Heart left ventricle (tissue), 16 donors: ENCODE results near the gene POU3F1. TPM values are rescaled to one million over a fixed set of nuclear protein-coding genes. Genes with fewer than 3 reads are reported as not detected.
"Not testable (repeated sequence)": the region's sequence is repeated elsewhere in the genome, so short reads cannot be mapped to it uniquely, and the experiment has no call there.

ENCODE experiments used
- ATAC-seq, 4 donors: fragments of 200-7000 bp; cut with Tn5 transposase; one replicate each; pipeline ENCODE4 v1.9.1; 2020 to 2022; ENCODE audit warnings: moderate library complexity in 4 of 4, mild to moderate bottlenecking in 3 of 4, moderate number of reproducible peaks in 1 of 4
- DNase-seq, 5 donors: peaks; one replicate each; pipeline ENCODE4 v3.0.0-alpha.2; 2020
- H3K27ac ChIP-seq, 12 donors: fragments of 200-600 bp; sonication (generic) in 4 of 12; one replicate each; pipeline versions ENCODE4 v1.5.0 to v1.8.0; 2016 to 2022; ENCODE audit warnings: mild to moderate bottlenecking in 2 of 12
- H3K27me3 ChIP-seq, 9 donors: fragments of 200-600 bp; sonication (generic) in 2 of 9; one replicate each; pipeline versions ENCODE4 v1.5.1 to v1.8.0; 2016 to 2022; ENCODE audit warnings: mild to moderate bottlenecking in 3 of 9
- H3K36me3 ChIP-seq, 9 donors: fragments of 200-600 bp; sonication (generic) in 2 of 9; one replicate each; pipeline versions ENCODE4 v1.5.0 to v1.8.0; 2018 to 2022; ENCODE audit warnings: mild to moderate bottlenecking in 2 of 9
- H3K4me1 ChIP-seq, 12 donors: fragments of 200-600 bp; sonication (generic) in 4 of 12; one replicate each; pipeline versions ENCODE4 v1.5.0 to v1.8.0; 2016 to 2022; ENCODE audit warnings: mild to moderate bottlenecking in 3 of 12
- H3K4me3 ChIP-seq, 12 donors: fragments of 200-600 bp; sonication (generic) in 4 of 12; one replicate each; pipeline versions ENCODE4 v1.5.0 to v1.8.0; 2017 to 2022; ENCODE audit warnings: mild to moderate bottlenecking in 9 of 12, moderate library complexity in 4 of 12
- H3K9me3 ChIP-seq, 12 donors: fragments of 200-600 bp; sonication (generic) in 4 of 12; one replicate each; pipeline versions ENCODE4 v1.5.0 to v1.8.0; 2016 to 2022; ENCODE audit warnings: mild to moderate bottlenecking in 1 of 12
- POLR2A ChIP-seq, 2 donors: fragments of 450-650 bp; IDR thresholded peaks; one replicate each; pipeline ENCODE4 v1.6.1; 2017; ENCODE audit warnings: antibody characterized with exemption in 2 of 2, mild to moderate bottlenecking in 2 of 2, moderate library complexity in 2 of 2
- WGBS, 4 donors: extraction: QIAGEN DNeasy Blood & Tissue Kit in 2 of 4; methylation state at CpG; one replicate each; pipeline versions ENCODE4 v1.1.5 to v1.1.7; 2013 to 2018; 5-methylcytosine and 5-hydroxymethylcytosine counted together
- intact Hi-C, 10 donors: fragments of 100-400 bp; cut with DNase I; formaldehyde crosslinking; loops; one replicate each; pipeline versions ENCODE4 v1.11.1 to v1.14.2; 2022
- polyA plus RNA-seq, 2 donors: library from polyadenylated mRNA; stranded (reverse); fragments of 200-250 nt; gene quantifications; one replicate each; pipeline ENCODE4 v1.2.3, GENCODE V29; 2013
- total RNA-seq, 9 donors: library from RNA; depleted of rRNA in 2 of 9; stranded (reverse); fragments of >200 nt in 2 of 9; fragmentation: NEBNext Ultra II Directional in 3 of 9; extraction: Animal tissue kit (Norgen Biotek cat#: 25700) in 3 of 9; gene quantifications; one replicate each; pipeline versions ENCODE4 v1.1.0 to v1.2.4, GENCODE V29; 2016 to 2023
- TF ChIP-seq, protein P1 (sequence below), 12 donors: fragments of 200-600 bp; sonication (generic) in 4 of 12; IDR thresholded peaks; one replicate each; pipeline versions ENCODE4 v1.5.0 to v1.8.0; 2018 to 2022; ENCODE audit warnings: antibody characterized with exemption in 12 of 12, mild to moderate bottlenecking in 5 of 12
- donor health status: ischemic (EF 13 %, LVEDD 7.1; RV severe dilation, severe dysfunction).
- donor health status: healthy with polysubstance abuse.
- donor health status: DM: no; HTN: yes; CAD: no.
- donor health status: DM: no; HTN: no; CAD: no.
- donor health status: ischemic (EF 25% LVEDD 6.9; RV normal size, moderate dysfunction).
- donor health status: ischemic (EF 25% LVEDD 5.7; RV mildly dilated, moderate dysfunction).
- donor health status: healthy.
- donor health status: DM: yes; HTN: yes; CAD: no.
- donor health status: ischemic (EF 35%, LVEDD 5.7; RV mildly dilated, moderate dysfunction).
- donor health status: nonischemic (EF 11% LVEDD 7.7; RV severe dilation, severe dysfunction).
- donor health status: DM: yes; HTN: yes; CAD: no.
- donor health status: PGD.
- donor health status: ischemic (EF 29% LVEDD 5.4; RV normal size, mild dysfunction).
- donor health status: nonischemic (EF 23%, LVEDD 6.1; RV moderate dilation, normal function).

Gene POU3F1
- total and polyA plus RNA-seq, 11 donors: 0.17 to 0.18 TPM; not detected in 9

DNA sequence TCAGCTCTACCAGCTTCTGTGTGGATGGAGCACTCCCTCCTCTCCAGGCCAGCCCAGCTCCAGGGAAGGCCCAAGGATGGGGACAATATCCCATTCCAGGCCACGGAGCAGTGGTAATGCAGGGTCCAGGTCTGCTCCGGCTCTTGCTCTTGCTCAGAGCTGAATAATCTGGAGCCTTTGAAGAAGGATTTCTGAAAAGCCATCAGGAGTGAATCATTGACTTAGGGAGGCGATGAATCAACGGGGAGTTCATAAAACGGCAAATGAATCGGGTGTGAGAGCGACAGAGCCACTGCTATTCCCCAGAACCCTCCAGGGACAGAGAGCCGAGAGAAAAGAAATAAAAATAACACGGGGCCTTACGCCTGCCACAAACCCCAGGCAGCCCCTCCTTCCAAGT lies 7.7 kb downstream of the POU3F1 start:
- Histone ChIP-seq H3K27me3 (peaks cover 19 to 41% (median 33%) of the 10 kb centered on the region in 9 donors), H3K36me3 (no peaks in the 10 kb centered on the region), H3K4me3 (no peak overlapping the region), H3K9me3 (no peaks in the 10 kb centered on the region), H3K27ac (no peak overlapping the region), H3K4me1 (peaks cover 0 to 2% (median 0%) of the 10 kb centered on the region in 12 donors)
- no peak for TF ChIP-seq POLR2A (IDR thresholded peaks at IDR 0.05)
- TF ChIP-seq, protein P1, sequence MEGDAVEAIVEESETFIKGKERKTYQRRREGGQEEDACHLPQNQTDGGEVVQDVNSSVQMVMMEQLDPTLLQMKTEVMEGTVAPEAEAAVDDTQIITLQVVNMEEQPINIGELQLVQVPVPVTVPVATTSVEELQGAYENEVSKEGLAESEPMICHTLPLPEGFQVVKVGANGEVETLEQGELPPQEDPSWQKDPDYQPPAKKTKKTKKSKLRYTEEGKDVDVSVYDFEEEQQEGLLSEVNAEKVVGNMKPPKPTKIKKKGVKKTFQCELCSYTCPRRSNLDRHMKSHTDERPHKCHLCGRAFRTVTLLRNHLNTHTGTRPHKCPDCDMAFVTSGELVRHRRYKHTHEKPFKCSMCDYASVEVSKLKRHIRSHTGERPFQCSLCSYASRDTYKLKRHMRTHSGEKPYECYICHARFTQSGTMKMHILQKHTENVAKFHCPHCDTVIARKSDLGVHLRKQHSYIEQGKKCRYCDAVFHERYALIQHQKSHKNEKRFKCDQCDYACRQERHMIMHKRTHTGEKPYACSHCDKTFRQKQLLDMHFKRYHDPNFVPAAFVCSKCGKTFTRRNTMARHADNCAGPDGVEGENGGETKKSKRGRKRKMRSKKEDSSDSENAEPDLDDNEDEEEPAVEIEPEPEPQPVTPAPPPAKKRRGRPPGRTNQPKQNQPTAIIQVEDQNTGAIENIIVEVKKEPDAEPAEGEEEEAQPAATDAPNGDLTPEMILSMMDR (IDR thresholded peaks at IDR 0.05): no peak
- WGBS, 4 donors: 62 to 79% (median 76%) methylated on average over 10 of the region's 10 CpGs
- ATAC-seq: no peak
- intact Hi-C loops: no loop called here
- no peak for DNase-seq

DNA sequence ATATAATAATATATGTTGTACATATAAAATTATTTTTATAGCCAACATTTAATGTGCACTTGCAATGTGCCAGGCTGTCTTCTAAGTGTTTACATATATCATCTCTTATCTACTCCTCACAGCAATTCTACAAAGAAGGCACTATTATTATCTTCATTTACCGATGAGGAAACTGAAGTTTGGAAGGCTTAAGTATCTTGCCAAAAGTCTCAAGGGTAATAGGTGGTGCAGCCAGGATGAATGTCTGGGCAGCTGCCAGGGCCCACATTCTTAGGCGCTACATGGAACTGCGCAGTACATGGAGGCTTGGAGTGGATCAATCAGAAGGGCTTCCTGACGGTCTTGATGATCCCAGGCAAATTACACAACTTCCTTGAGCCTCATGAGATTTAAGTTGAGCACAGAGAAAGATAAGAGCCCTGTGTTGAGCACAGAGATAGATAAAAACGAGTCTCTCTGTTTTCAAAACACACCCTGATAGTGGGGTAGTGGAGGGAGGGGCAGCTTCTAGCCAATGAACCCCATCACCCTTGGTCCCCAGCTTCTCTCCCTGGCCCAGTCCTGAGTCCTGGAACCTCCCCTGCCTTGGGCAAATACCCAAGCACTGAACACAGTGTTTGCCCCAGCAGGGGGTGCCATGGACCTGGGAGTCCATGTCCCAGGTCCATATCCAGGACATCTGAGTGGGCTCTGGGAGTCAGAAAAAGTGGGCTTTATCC lies 9.2 kb downstream of the POU3F1 start:
- no peak overlapping the region for H3K27ac ChIP-seq
- H3K4me3 ChIP-seq: no peak overlapping the region
- peaks cover 4 to 26% (median 18%) of the 10 kb centered on the region in 9 donors for H3K27me3 ChIP-seq
- no peaks in the 10 kb centered on the region for H3K4me1 ChIP-seq
- intact Hi-C loops: no loop called here
- DNase-seq: no peak
- H3K36me3 ChIP-seq: no peaks in the 10 kb centered on the region
- TF ChIP-seq, protein P1 (IDR thresholded peaks at IDR 0.05): peak in 3 of 12 donors; percentile 15 to 28 (median 15)
- no peak for TF ChIP-seq POLR2A (IDR thresholded peaks at IDR 0.05)
- WGBS, 4 donors: 45 to 51% (median 47%) methylated on average over 5 of the region's 5 CpGs
- no peaks in the 10 kb centered on the region for H3K9me3 ChIP-seq
- ATAC-seq: no peak

DNA sequence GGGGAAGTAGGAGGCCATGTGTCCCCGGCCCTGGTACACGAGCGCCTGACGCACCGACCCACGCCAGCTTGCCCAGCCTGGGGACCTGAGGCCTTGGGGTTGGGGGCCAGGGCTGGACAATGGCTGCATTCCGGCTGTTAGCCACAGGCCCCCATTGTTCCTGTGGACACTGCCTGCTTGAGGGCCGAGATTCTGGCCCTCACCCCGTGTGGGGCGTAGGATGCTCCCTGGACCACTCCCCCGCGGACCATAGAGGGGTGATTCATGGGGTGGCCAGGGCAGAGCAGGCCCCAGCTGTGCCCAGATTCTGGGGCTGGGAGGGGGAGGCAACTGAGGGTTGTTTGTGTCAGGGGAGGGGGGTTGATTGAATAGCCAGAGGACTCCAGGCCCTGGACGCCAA lies 11.7 kb downstream of the POU3F1 start:
- Histone ChIP-seq H3K36me3 (no peaks in the 10 kb centered on the region), H3K27ac (no peak overlapping the region), H3K9me3 (no peaks in the 10 kb centered on the region), H3K4me3 (no peak overlapping the region), H3K4me1 (peaks cover 0 to 16% (median 11%) of the 10 kb centered on the region in 12 donors), H3K27me3 (peaks cover 0 to 5% (median 0%) of the 10 kb centered on the region in 9 donors)
- intact Hi-C loops: no loop called here
- no peak for DNase-seq
- TF ChIP-seq, protein P1 (IDR thresholded peaks at IDR 0.05): no peak
- no peak for TF ChIP-seq POLR2A (IDR thresholded peaks at IDR 0.05)
- WGBS, 4 donors: 88 to 96% (median 92%) methylated on average over 5 to 13 of the region's 13 CpGs
- ATAC-seq: no peak

DNA sequence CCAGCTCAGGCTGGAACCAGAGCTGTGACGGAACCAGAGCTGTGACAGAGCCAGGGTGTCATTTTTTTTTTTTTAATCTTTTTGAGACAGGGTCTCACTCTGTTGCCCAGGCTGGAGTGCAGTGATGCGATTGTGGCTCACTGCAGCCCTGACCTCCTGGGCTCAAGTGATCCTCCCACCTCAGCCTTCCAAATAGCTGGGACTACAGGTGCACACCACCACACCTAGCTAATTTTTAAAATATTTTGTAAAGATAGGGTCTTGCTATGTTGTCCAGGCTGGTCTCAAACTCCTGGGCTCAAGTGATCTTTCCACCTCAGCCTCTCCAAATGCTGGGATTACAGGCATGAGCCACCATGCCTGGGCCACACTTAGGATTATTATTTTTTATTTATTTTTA lies 13.6 kb downstream of the POU3F1 start:
- intact Hi-C loops: not testable (repeated sequence)

More for the DNA sequence above, 13.6 kb downstream of the POU3F1 start:
- peaks cover 0 to 33% (median 21%) of the 10 kb centered on the region in 12 donors for H3K4me1 ChIP-seq
- ATAC-seq, H3K36me3 ChIP-seq, DNase-seq, H3K9me3 ChIP-seq, H3K27me3 ChIP-seq, H3K4me3 ChIP-seq, H3K27ac ChIP-seq: not testable (repeated sequence)
- 80 to 97% (median 95%) methylated on average over 2 of the region's 2 CpGs for WGBS, 4 donors
